Fibroblast of skin of abdomen (primary cell): ENCODE measurements around the gene PRAC1.
A peak's percentile ranks its signal among the peaks of the same experiment; 100 is the strongest.

Experiments used
- DNase-seq: peaks from one replicate; pipeline ENCODE4 v3.0.0-alpha.2; 2013

PRAC1 gene

GRCh38 chr17:48747445-48748363 is 25.4 kb upstream of the PRAC1 start:
- DNase-seq, result no peak

- DNase-seq, result no peak
Measured at GRCh38 chr17:48746916-48747444, 24.7 kb upstream of the PRAC1 start.

- no peak for DNase-seq
Measured at GRCh38 chr17:48745381-48746275, 23.3 kb upstream of the PRAC1 start.

GRCh38 chr17:48740537-48740936 is 18.2 kb upstream of the PRAC1 start:
- DNase-seq, result no peak

DNA sequence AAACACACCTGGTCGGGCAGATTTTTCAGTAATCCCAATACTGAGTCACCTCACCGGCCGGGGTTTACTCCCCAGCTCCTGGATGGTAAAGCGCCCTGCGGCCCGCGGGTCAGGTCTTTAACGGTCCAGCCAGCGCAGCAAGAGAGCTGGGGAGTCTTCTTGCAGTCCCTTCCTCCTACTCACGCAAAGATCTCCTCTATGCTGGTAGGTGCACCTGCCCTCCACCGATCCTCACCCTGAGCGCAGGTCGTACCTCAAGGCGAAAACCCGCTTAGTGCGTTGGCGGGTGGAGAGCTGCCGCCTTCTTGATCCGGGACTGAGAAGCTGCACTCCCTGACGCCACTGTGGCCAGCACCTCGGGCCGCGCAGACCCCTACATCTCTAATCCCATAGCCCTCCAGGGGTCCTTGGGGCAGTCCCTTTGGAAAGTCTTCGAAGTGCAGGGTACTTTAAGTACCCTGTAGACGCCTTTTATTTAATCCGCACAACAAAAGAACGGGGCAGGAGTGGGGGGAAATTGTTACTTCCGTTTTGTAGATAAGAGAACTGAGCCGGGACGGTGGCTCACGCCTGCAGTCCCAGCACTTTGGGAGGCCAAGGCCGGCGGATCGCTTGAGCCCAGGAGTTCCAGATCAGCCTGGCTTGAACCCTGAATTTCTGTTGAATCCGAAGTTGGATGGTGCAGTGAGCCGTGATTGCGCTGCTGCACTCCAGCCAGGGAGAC is 16.6 kb upstream of the PRAC1 start:
- DNase-seq, result no peak

GRCh38 chr17:48738424-48738802 is 16.1 kb upstream of the PRAC1 start:
- no peak for DNase-seq

- no peak for DNase-seq
Measured at GRCh38 chr17:48737330-48738043, 15.2 kb upstream of the PRAC1 start.

DNA sequence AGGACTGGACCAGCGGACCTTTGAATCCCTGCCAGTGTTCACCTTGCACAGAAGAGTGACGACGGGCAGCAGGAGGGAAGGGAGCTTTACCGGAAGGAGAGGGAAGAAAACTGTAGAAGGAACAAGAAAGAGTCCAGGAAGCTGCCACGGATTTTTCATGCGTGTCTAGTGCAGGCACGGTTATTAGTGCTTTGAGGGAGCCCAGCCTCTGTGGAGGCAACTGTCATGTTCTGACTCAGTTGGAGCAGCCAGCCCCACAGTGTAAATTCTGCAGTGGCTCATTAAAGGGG is 12.7 kb upstream of the PRAC1 start:
- no peak for DNase-seq

- no peak for DNase-seq
Measured at GRCh38 chr17:48734333-48735061, 12.2 kb upstream of the PRAC1 start.

GRCh38 chr17:48733632-48734328 is 11.5 kb upstream of the PRAC1 start:
- no peak for DNase-seq

- no peak for DNase-seq
Measured at GRCh38 chr17:48732688-48733629, 10.6 kb upstream of the PRAC1 start.

DNA sequence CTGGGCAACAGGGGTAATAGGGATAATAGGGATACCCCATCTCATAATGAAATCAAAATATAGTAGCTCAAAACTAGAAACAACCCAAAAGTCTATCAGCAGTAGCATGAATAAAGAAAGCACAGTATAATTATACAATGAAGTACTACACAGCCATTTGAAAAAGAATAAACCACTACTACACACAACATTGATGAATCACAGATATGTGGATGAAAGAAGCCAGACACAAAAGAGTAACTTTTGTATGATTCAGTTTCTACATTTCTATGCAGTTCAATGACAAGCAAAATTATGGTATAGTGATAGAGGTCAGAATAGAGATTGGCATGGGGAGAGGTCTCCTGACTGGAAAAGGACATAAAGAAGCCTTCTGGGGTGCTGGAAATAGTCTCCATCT is 9.0 kb upstream of the PRAC1 start:
- no peak for DNase-seq

DNA sequence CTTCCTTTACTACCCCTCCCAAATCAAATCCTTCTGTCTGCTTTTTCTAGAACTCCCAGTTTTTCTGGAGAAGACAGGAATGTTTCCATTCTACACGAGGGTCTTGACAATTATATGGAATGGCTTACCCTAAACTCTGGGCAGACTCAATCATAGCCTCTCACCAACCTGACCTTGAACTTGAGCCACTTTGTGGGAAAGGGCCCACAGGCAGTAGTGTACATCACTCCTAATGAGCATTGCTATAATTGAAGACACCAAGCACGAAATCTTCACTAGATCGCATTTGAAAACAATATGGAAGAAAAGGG is 7.9 kb upstream of the PRAC1 start:
- no peak for DNase-seq

GRCh38 chr17:48729335-48730239 is 7.3 kb upstream of the PRAC1 start:
- no peak for DNase-seq

DNA sequence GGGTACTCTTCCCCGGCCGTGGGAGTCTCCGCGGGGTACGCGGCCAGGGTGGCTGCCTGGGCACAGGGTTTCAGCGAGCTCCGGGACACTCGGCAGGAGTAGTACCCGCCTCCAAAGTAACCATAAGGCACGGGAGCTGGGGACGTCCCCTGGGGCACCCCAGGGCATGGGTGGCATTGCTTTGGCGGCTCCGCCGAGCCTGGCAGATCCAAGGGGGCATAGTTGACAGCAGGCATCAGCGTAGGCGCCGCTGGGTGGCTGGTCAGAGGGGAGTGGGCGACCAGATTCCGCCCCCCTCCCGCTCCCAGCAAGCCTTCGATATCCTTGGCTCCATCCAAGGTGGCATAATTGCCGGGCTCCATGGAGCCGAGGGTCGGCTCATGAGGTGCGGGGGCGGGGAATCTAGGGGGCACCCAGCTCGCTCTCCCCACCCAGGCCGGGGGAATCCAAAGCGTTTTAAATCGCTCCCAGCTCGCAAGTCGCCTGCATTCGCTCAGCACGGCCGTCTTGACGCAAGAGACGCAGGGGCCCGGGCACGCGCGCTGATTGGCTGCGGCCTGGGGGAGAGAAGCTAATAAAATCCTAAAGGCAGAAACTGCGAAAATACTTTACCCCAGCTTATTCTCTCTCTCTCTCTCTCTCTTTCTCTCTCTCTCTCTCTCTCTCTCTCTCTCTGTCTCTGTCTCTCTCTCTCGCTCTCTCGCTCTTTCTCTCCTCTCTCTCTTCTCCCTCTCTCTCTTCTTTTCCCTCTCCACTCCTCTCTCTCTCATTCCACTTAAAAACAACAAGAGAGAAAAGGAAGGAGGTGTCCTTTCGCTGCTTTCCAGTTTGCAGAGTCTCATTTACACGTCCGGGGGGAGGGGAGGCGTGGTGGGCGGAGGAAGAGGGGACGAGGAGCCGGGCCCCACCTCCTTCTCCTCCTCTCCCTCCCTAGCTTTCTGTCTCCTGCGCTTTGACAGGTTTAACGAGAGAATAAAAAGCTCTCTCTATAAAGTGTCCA is 6.2 kb upstream of the PRAC1 start, which contains the start of gene HOXB13:
HOXB13 (minus strand) TSS at position 519 of the 1,000 bp plus-strand sequence; CDS start at position 362, 157 bp downstream.
- peak; percentile 29 for DNase-seq

GRCh38 chr17:48727415-48728175 is 5.3 kb upstream of the PRAC1 start:
- DNase-seq, result no peak
